ENCODE results near the gene ZP3. TPM values are rescaled to one million over a fixed set of nuclear protein-coding genes. Genes with fewer than 3 reads are reported as not detected.
"Not testable (repeated sequence)": the region's sequence is repeated elsewhere in the genome, so short reads cannot be mapped to it uniquely, and the experiment has no call there.

The ZP3 gene
- polyA plus RNA-seq, 1 donor (not counting 4 experiments of a cell fraction or from before 2014, with no cell fraction given) = 6.9 TPM

- H3K79me2 ChIP-seq (ENCODE audit: control insufficient read depth, insufficient read depth, low read length); H3K36me3 ChIP-seq (ENCODE audit: control insufficient read depth in 2 of 2, extremely low read depth in 1 of 2, insufficient read depth in 2 of 2, low read length in 2 of 2); H3K9me3 ChIP-seq (ENCODE audit: control insufficient read depth, low read depth, low read length); H2AFZ ChIP-seq (ENCODE audit: control insufficient read depth, low read length); dilution Hi-C loops (cut with MboI; ENCODE audit: extremely low pct_ligation_motif_present, low sequenced_read_pairs); H4K20me1 ChIP-seq (ENCODE audit: control insufficient read depth, extremely low read depth, insufficient read depth, low read length); H3K4me3 ChIP-seq (ENCODE audit: control insufficient read depth in 2 of 3, extremely low read depth in 1 of 3, insufficient read depth in 2 of 3, low read depth in 1 of 3, low read length in 3 of 3); DNase-seq (ENCODE audit: low read depth, low spot score); H3K9me1 ChIP-seq (ENCODE audit: control insufficient read depth, extremely low read depth, insufficient read depth, low read length); H3K27me3 ChIP-seq (ENCODE audit: control insufficient read depth, extremely low read depth, insufficient read depth, low read length); H3K4me1 ChIP-seq (ENCODE audit: control insufficient read depth, extremely low read depth, insufficient read depth, low read length): not testable (repeated sequence)
- H3K9ac ChIP-seq (ENCODE audit: control insufficient read depth, extremely low read depth, insufficient read depth, low read length) = peak overlapping the region; percentile 44
- peak overlapping the region; percentile 81 for H3K27ac ChIP-seq (ENCODE audit: control insufficient read depth, insufficient read depth, low read length)
- FAIRE-seq = peak; percentile 98
- peak overlapping the region; percentile 37 for H3K4me2 ChIP-seq (ENCODE audit: control insufficient read depth, extremely low read depth, insufficient read depth, low read depth, low read length)
Observed at GRCh38 chr7:76476742-76477474, 52.2 kb downstream of the ZP3 start.

- H3K4me3 ChIP-seq (ENCODE audit: control insufficient read depth in 2 of 3, extremely low read depth in 1 of 3, insufficient read depth in 2 of 3, low read depth in 1 of 3, low read length in 3 of 3); H3K9me1 ChIP-seq (ENCODE audit: control insufficient read depth, extremely low read depth, insufficient read depth, low read length); H3K9me3 ChIP-seq (ENCODE audit: control insufficient read depth, low read depth, low read length); dilution Hi-C loops (cut with MboI; ENCODE audit: extremely low pct_ligation_motif_present, low sequenced_read_pairs); FAIRE-seq; H3K27me3 ChIP-seq (ENCODE audit: control insufficient read depth, extremely low read depth, insufficient read depth, low read length); H3K36me3 ChIP-seq (ENCODE audit: control insufficient read depth in 2 of 2, extremely low read depth in 1 of 2, insufficient read depth in 2 of 2, low read length in 2 of 2); H3K4me1 ChIP-seq (ENCODE audit: control insufficient read depth, extremely low read depth, insufficient read depth, low read length); H2AFZ ChIP-seq (ENCODE audit: control insufficient read depth, low read length); H4K20me1 ChIP-seq (ENCODE audit: control insufficient read depth, extremely low read depth, insufficient read depth, low read length); H3K9ac ChIP-seq (ENCODE audit: control insufficient read depth, extremely low read depth, insufficient read depth, low read length); H3K79me2 ChIP-seq (ENCODE audit: control insufficient read depth, insufficient read depth, low read length); DNase-seq (ENCODE audit: low read depth, low spot score); H3K4me2 ChIP-seq (ENCODE audit: control insufficient read depth, extremely low read depth, insufficient read depth, low read depth, low read length): not testable (repeated sequence)
- H3K27ac ChIP-seq (ENCODE audit: control insufficient read depth, insufficient read depth, low read length) = peak overlapping the region; percentile 36
Observed at GRCh38 chr7:76479628-76480027, 54.9 kb downstream of the ZP3 start.

GRCh38 chr7:76480403-76481253 is 55.9 kb downstream of the ZP3 start:
- H3K36me3 ChIP-seq (ENCODE audit: control insufficient read depth in 2 of 2, extremely low read depth in 1 of 2, insufficient read depth in 2 of 2, low read length in 2 of 2); dilution Hi-C loops (cut with MboI; ENCODE audit: extremely low pct_ligation_motif_present, low sequenced_read_pairs); H3K9me3 ChIP-seq (ENCODE audit: control insufficient read depth, low read depth, low read length); H3K4me1 ChIP-seq (ENCODE audit: control insufficient read depth, extremely low read depth, insufficient read depth, low read length); H3K9ac ChIP-seq (ENCODE audit: control insufficient read depth, extremely low read depth, insufficient read depth, low read length); H4K20me1 ChIP-seq (ENCODE audit: control insufficient read depth, extremely low read depth, insufficient read depth, low read length); H3K4me2 ChIP-seq (ENCODE audit: control insufficient read depth, extremely low read depth, insufficient read depth, low read depth, low read length); H2AFZ ChIP-seq (ENCODE audit: control insufficient read depth, low read length); H3K27me3 ChIP-seq (ENCODE audit: control insufficient read depth, extremely low read depth, insufficient read depth, low read length); H3K79me2 ChIP-seq (ENCODE audit: control insufficient read depth, insufficient read depth, low read length); H3K9me1 ChIP-seq (ENCODE audit: control insufficient read depth, extremely low read depth, insufficient read depth, low read length); H3K4me3 ChIP-seq (ENCODE audit: control insufficient read depth in 2 of 3, extremely low read depth in 1 of 3, insufficient read depth in 2 of 3, low read depth in 1 of 3, low read length in 3 of 3); DNase-seq (ENCODE audit: low read depth, low spot score); FAIRE-seq: not testable (repeated sequence)
- H3K27ac ChIP-seq (ENCODE audit: control insufficient read depth, insufficient read depth, low read length) = peak overlapping the region; percentile 26

GRCh38 chr7:76482660-76483059 is 57.9 kb downstream of the ZP3 start:
- H3K4me2 ChIP-seq (ENCODE audit: control insufficient read depth, extremely low read depth, insufficient read depth, low read depth, low read length); H4K20me1 ChIP-seq (ENCODE audit: control insufficient read depth, extremely low read depth, insufficient read depth, low read length); H3K79me2 ChIP-seq (ENCODE audit: control insufficient read depth, insufficient read depth, low read length); H3K27me3 ChIP-seq (ENCODE audit: control insufficient read depth, extremely low read depth, insufficient read depth, low read length); DNase-seq (ENCODE audit: low read depth, low spot score); H3K9ac ChIP-seq (ENCODE audit: control insufficient read depth, extremely low read depth, insufficient read depth, low read length); H3K9me3 ChIP-seq (ENCODE audit: control insufficient read depth, low read depth, low read length); FAIRE-seq; H3K36me3 ChIP-seq (ENCODE audit: control insufficient read depth in 2 of 2, extremely low read depth in 1 of 2, insufficient read depth in 2 of 2, low read length in 2 of 2); H3K4me3 ChIP-seq (ENCODE audit: control insufficient read depth in 2 of 3, extremely low read depth in 1 of 3, insufficient read depth in 2 of 3, low read depth in 1 of 3, low read length in 3 of 3); H2AFZ ChIP-seq (ENCODE audit: control insufficient read depth, low read length); H3K4me1 ChIP-seq (ENCODE audit: control insufficient read depth, extremely low read depth, insufficient read depth, low read length); H3K9me1 ChIP-seq (ENCODE audit: control insufficient read depth, extremely low read depth, insufficient read depth, low read length); dilution Hi-C loops (cut with MboI; ENCODE audit: extremely low pct_ligation_motif_present, low sequenced_read_pairs); H3K27ac ChIP-seq (ENCODE audit: control insufficient read depth, insufficient read depth, low read length): not testable (repeated sequence)

- H2AFZ ChIP-seq (ENCODE audit: control insufficient read depth, low read length); FAIRE-seq; H3K36me3 ChIP-seq (ENCODE audit: control insufficient read depth in 2 of 2, extremely low read depth in 1 of 2, insufficient read depth in 2 of 2, low read length in 2 of 2); H3K79me2 ChIP-seq (ENCODE audit: control insufficient read depth, insufficient read depth, low read length); dilution Hi-C loops (cut with MboI; ENCODE audit: extremely low pct_ligation_motif_present, low sequenced_read_pairs); H3K4me3 ChIP-seq (ENCODE audit: control insufficient read depth in 2 of 3, extremely low read depth in 1 of 3, insufficient read depth in 2 of 3, low read depth in 1 of 3, low read length in 3 of 3); H3K9me1 ChIP-seq (ENCODE audit: control insufficient read depth, extremely low read depth, insufficient read depth, low read length); H3K4me1 ChIP-seq (ENCODE audit: control insufficient read depth, extremely low read depth, insufficient read depth, low read length); H3K9me3 ChIP-seq (ENCODE audit: control insufficient read depth, low read depth, low read length); H3K4me2 ChIP-seq (ENCODE audit: control insufficient read depth, extremely low read depth, insufficient read depth, low read depth, low read length); H3K27me3 ChIP-seq (ENCODE audit: control insufficient read depth, extremely low read depth, insufficient read depth, low read length); H3K9ac ChIP-seq (ENCODE audit: control insufficient read depth, extremely low read depth, insufficient read depth, low read length); H4K20me1 ChIP-seq (ENCODE audit: control insufficient read depth, extremely low read depth, insufficient read depth, low read length); H3K27ac ChIP-seq (ENCODE audit: control insufficient read depth, insufficient read depth, low read length); DNase-seq (ENCODE audit: low read depth, low spot score): not testable (repeated sequence)
Observed at GRCh38 chr7:76483081-76483480, 58.3 kb downstream of the ZP3 start.
